T-helper 2 cell treated with Interferon-gamma antibody and Interleukin-4, amounts not matched to agents 5 μg/mL and 100 μg/mL, for 36 hours (primary cell): ENCODE results near the gene MYLK2.
"Not testable (repeated sequence)": the region's sequence is repeated elsewhere in the genome, so short reads cannot be mapped to it uniquely, and the experiment has no call there.

Source experiments
- DNase-seq: peaks from one replicate; pipeline ENCODE4 v3.0.0; 2021; ENCODE audit warnings: low spot score
- H3K27ac Mint-ChIP-seq: one replicate; pipeline ENCODE4 v1.8.0; 2021; ENCODE audit warnings: mild to moderate bottlenecking, mixed read lengths
- H3K27me3 Mint-ChIP-seq: one replicate; pipeline ENCODE4 v1.8.0; 2021; ENCODE audit warnings: low read depth, mixed read lengths
- H3K36me3 Mint-ChIP-seq: one replicate; pipeline ENCODE4 v1.8.0; 2021; ENCODE audit warnings: low read depth, mixed read lengths
- H3K4me1 Mint-ChIP-seq: one replicate; pipeline ENCODE4 v1.8.0; 2021; ENCODE audit warnings: low read depth, mixed read lengths
- H3K4me3 Mint-ChIP-seq: one replicate; pipeline ENCODE4 v1.8.0; 2022; ENCODE audit warnings: mild to moderate bottlenecking, moderate library complexity, mixed read lengths
- H3K9me3 Mint-ChIP-seq: one replicate; pipeline ENCODE4 v1.8.0; 2021; ENCODE audit warnings: mixed read lengths

The MYLK2 gene

DNA sequence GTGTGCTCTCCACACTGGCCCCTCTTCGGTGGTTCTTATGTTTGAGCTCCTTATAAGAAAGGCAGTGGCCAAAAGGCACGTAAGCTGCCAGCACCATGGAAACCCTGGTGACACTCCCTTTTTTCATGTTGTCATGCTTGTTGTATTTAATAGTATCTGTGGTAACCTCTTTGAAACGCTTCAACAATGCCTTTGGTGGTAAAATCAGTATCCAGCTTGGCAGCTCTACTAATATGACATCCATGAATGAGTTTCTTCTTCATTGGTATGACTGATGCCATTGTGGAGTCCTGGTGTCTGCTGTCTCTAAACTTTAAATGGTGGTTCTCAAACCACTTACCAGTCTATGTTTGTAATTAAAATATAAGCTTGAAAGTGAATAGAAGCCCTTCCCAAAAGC, 10.7 kb upstream of the MYLK2 start:
- H3K4me1 Mint-ChIP-seq = peaks cover 7% of the 10 kb centered on the region
- H3K9me3 Mint-ChIP-seq = no peaks in the 10 kb centered on the region
- peaks cover 23% of the 10 kb centered on the region for H3K36me3 Mint-ChIP-seq
- H3K4me3 Mint-ChIP-seq = no peak overlapping the region
- DNase-seq = no peak
- no peaks in the 10 kb centered on the region for H3K27me3 Mint-ChIP-seq
- no peak overlapping the region for H3K27ac Mint-ChIP-seq

DNA sequence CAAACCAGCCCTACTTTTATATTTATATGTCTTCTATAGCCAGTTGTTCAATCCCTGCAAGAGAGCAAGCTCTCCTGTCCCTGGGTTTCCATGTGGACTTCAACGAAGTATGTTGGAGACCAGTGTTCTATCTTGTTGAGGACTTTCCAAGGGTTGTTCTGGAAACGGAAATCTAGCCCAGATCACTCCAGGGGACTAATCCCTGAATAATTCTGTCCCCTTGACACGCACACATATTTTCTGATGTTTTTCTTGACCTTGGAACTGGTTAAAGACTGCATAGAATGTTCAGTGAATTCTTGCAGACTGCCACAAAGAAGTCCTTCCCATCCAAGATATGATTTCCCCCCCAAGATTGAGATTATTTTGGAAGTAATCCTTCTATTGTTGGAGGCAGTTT, 9.5 kb upstream of the MYLK2 start:
- DNase-seq = no peak
- Mint-ChIP-seq H3K27me3 (no peaks in the 10 kb centered on the region), H3K27ac (no peak overlapping the region), H3K4me1 (no peaks in the 10 kb centered on the region), H3K36me3 (peaks cover 14% of the 10 kb centered on the region), H3K4me3 (no peak overlapping the region), H3K9me3 (no peaks in the 10 kb centered on the region)

DNA sequence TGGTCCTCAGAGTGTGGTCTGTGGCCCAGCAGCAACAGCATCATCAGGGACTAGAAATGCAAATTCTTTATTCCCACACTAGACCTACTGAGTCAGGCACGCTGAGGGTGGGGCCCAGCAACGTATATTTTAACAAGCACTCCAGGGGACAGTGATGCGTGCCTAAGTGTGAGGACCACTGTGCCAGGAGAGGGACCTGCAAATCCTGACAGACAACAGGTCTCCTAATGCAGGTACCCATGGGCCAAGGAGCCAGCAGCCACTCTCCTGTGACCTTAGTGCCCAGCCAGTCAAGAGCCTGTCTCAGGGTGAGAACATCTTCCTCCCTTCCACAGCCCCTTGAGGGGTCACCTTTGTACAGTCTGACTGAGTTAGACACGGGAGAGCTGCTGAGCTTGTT, 8.0 kb upstream of the MYLK2 start:
- Mint-ChIP-seq H3K27ac (no peak overlapping the region), H3K36me3 (peaks cover 8% of the 10 kb centered on the region), H3K9me3 (no peaks in the 10 kb centered on the region), H3K4me3 (no peak overlapping the region), H3K4me1 (no peaks in the 10 kb centered on the region), H3K27me3 (no peaks in the 10 kb centered on the region)
- DNase-seq = no peak

DNA sequence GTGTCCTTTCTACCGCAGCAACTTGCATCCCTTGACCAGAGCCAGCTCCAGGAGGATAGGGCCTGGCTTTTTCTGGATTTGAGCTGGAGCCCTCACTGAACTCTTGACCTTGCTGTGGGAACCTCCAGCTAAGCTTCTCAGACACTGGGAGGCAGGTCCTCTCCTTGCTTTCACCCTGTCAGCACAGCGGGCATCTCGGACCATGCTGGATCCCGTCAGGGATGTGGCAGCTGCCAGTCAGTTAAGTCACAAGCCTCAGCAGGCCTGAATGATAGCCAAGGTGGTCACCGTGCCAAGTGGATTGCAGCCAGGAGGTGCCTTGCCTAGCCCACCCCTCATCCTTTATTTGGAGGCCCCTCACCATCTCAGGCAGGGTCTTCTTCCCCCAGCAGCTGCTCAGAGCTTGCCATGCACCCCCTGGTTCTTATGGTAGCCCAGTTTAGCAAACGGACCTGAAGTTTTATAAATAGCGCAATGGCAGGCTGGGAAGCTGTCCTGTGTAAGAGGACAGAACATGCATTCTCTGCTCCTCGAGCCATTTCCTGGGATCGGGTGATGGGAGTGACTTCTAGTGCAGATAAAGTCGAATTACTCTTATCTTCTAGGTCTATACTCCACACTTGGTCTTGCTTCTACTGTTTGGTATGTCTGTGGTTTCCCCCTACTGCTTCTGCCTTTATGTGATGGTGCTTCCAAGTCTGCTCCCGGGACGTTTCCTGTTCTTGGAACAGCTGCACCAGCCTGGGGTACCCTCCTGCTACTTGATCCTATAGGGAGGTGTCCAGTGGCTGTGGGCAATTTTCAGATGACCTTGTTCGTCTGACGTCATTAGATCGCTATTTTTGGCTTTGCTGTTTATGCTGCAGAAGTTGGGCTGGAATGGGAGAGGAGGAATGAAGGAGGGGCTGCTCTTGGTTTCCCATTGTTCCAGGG, 7.1 kb upstream of the MYLK2 start:
- Mint-ChIP-seq H3K27me3 (no peaks in the 10 kb centered on the region), H3K9me3 (no peaks in the 10 kb centered on the region), H3K4me3 (no peak overlapping the region), H3K4me1 (no peaks in the 10 kb centered on the region), H3K27ac (no peak overlapping the region), H3K36me3 (peaks cover 3% of the 10 kb centered on the region)
- no peak for DNase-seq

DNA sequence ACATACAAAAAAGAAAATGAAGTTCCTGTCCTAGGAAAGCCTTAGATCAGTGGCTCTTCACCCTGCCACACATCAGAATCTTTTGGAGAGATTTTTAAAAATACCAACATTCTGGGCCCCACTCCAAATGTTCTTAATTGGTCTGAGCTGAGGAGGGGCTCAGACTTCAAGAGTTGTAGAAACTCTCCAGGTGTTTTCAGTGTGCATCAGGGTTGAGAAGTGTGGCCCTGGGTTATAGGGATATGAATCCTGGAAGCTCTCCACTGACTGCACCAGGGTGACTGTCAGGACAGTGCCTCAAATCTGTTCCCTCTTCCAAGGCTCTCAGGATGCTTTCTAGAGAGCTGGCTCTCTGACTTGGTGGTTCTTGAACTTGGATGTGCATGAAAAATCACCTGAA, 5.5 kb upstream of the MYLK2 start:
- H3K27me3 Mint-ChIP-seq = no peaks in the 10 kb centered on the region
- H3K4me1 Mint-ChIP-seq = no peaks in the 10 kb centered on the region
- H3K36me3 Mint-ChIP-seq = no peaks in the 10 kb centered on the region
- H3K4me3 Mint-ChIP-seq = no peak overlapping the region
- no peak for DNase-seq
- H3K27ac Mint-ChIP-seq = no peak overlapping the region
- H3K9me3 Mint-ChIP-seq = no peaks in the 10 kb centered on the region

DNA sequence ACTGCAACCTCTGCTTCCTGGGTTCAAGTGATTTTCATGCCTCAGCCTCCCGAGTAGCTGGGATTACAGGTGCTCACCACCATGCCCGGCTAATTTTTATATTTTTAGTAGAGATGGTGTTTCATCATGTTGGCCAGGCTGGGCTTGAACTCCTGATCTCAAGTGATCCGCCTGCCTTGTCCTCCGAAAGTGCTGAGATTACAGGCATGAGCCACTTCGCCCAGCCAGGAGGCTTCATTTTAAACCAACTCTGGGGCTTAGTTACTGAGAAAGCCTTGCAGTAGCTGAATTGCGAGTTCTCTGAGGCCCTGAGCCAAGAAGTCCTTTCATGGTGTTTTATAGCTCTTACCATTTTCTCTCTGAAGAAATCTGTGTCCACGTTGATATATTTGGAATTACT, 5.0 kb upstream of the MYLK2 start:
- DNase-seq, H3K36me3 Mint-ChIP-seq, H3K9me3 Mint-ChIP-seq, H3K27ac Mint-ChIP-seq, H3K4me3 Mint-ChIP-seq, H3K27me3 Mint-ChIP-seq, H3K4me1 Mint-ChIP-seq: not testable (repeated sequence)

DNA sequence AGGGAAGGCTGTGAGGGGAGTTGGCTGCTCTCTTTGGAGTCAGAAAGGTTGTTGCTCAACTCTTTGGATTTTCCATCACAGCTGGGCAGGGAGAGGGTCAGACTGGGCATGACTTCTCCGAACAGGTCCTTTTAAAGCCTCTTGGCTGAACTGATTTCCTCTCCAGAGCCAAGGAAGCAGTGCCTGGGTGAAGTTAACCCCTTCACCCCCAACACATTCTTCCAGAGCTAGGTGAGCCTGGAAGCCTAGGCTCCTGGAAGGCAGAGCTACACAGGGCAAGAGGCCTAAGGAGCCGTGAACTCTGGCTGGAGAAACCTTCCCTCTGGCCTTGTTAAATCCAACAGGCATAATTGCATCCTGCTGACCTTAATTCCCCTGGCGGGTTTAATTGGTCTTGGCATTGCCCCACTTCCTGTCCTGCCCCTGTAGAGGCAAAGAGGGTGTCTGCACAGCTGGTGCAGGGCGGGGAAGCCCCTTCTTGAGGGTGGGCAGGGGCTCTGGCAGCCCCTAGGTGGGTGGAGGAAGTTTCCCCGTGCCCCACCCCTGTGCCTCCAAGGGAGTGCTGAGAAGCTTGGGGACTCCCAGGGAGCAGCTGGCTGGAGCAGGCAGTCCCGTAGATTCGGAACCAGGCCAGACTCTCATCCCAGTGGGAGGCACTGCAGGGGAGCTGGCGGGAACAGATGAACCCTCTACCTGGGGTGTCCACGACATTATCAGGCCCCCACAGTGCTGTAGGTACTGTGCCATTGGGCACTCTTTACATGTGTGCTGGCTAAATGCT, 3.6 kb upstream of the MYLK2 start:
- no peak for DNase-seq
- no peaks in the 10 kb centered on the region for H3K9me3 Mint-ChIP-seq
- H3K4me1 Mint-ChIP-seq = no peaks in the 10 kb centered on the region
- H3K27me3 Mint-ChIP-seq = no peaks in the 10 kb centered on the region
- no peak overlapping the region for H3K4me3 Mint-ChIP-seq
- no peak overlapping the region for H3K27ac Mint-ChIP-seq
- no peaks in the 10 kb centered on the region for H3K36me3 Mint-ChIP-seq

DNA sequence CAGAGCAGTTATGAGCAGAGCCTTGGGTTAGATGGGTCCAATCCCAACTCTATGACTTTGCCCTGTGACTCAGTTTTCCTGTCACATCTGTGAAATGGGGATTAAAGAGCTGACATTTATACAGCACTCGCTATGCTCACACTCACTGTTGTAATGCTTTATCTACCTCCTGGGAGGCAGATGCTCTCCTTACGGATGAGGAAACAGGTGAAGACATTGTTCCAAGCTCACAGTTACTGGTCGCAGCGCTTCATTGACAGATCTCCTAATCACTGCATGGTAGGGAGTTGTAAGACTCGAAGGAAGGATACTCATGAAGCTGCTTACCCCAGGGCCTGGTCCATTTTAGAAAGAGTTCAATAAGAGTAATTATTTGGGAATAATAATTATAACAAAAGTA, 2.9 kb upstream of the MYLK2 start:
- no peak overlapping the region for H3K4me3 Mint-ChIP-seq

DNA sequence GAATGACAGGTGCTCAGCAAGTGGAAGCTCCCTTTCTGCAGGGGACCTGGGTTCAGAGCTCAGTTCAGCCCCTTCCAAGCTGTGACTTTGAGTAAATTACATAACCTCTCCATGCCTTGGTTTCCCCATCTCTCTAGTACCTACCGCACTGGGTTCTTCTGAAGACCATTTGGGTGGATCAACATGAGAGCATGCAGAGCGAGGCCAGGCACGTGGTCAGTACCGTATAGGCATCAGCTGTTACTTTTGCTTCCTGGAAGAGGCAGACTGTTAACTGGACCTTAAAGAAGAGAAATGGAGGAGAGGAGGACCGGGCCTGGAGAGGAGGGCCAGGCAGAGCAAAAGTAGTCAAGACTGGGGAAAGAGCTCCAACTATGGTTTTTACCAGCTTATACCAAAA, 1.7 kb upstream of the MYLK2 start:
- Mint-ChIP-seq H3K36me3 (no peaks in the 10 kb centered on the region), H3K27ac (no peak overlapping the region), H3K4me3 (no peak overlapping the region), H3K27me3 (no peaks in the 10 kb centered on the region), H3K9me3 (no peaks in the 10 kb centered on the region), H3K4me1 (no peaks in the 10 kb centered on the region)
- DNase-seq = no peak

More for the DNA sequence above, 2.9 kb upstream of the MYLK2 start:
- Mint-ChIP-seq H3K27ac (no peak overlapping the region), H3K9me3 (no peaks in the 10 kb centered on the region), H3K27me3 (no peaks in the 10 kb centered on the region), H3K4me1 (no peaks in the 10 kb centered on the region), H3K36me3 (no peaks in the 10 kb centered on the region)
- DNase-seq = no peak

DNA sequence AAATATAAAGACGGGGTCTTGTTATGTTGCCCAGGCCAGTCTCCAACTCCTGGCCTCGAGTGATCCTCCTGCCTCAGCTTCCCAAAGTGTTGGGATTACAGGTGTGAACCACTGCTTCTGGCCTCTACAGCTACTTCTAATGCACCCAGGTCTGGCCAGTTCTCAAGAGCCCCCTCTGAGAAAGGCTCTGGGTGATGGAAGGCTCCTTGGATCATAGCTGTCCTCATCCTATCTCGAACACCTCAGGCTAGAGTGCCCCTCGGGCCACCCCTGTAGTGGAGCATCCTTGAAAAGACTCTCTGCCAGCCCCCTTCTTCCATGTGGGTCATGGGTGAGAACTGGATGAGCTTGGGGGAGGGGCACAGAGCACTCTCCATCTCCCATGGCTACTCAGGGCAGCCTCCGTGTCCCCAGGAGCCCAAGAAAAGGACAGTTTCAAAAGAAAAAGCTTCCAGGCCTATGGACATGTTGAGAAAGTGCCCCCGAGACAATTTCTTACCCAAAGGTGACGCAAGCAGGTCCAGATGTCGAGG, 714 bp upstream of the MYLK2 start:
- Mint-ChIP-seq H3K27me3 (no peaks in the 10 kb centered on the region), H3K4me3 (no peak overlapping the region), H3K27ac (no peak overlapping the region), H3K36me3 (no peaks in the 10 kb centered on the region), H3K4me1 (no peaks in the 10 kb centered on the region), H3K9me3 (no peaks in the 10 kb centered on the region)
- no peak for DNase-seq

DNA sequence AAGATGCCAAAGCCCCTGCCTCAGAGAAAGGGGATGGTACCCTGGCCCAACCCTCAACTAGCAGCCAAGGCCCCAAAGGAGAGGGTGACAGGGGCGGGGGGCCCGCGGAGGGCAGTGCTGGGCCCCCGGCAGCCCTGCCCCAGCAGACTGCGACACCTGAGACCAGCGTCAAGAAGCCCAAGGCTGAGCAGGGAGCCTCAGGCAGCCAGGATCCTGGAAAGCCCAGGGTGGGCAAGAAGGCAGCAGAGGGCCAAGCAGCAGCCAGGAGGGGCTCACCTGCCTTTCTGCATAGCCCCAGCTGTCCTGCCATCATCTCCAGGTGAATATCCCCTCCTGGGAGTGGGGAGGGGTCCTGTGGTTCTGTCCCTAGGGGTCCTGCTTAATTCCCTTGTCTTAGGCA, 1.1 kb downstream of the MYLK2 start:
- H3K9me3 Mint-ChIP-seq = no peaks in the 10 kb centered on the region
- no peaks in the 10 kb centered on the region for H3K36me3 Mint-ChIP-seq
- no peak for DNase-seq
- no peaks in the 10 kb centered on the region for H3K27me3 Mint-ChIP-seq
- H3K4me3 Mint-ChIP-seq = no peak overlapping the region
- H3K27ac Mint-ChIP-seq = no peak overlapping the region
- no peaks in the 10 kb centered on the region for H3K4me1 Mint-ChIP-seq

DNA sequence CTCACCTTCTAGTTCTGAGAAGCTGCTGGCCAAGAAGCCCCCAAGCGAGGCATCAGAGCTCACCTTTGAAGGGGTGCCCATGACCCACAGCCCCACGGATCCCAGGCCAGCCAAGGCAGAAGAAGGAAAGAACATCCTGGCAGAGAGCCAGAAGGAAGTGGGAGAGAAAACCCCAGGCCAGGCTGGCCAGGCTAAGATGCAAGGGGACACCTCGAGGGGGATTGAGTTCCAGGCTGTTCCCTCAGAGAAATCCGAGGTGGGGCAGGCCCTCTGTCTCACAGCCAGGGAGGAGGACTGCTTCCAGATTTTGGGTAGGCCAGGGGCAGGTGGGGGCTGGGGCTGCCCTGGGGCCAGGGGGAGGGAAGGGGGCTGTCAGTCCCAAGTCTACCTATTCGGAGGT, 2.3 kb downstream of the MYLK2 start:
- no peaks in the 10 kb centered on the region for H3K9me3 Mint-ChIP-seq
- H3K36me3 Mint-ChIP-seq = no peaks in the 10 kb centered on the region
- H3K27me3 Mint-ChIP-seq = no peaks in the 10 kb centered on the region
- no peaks in the 10 kb centered on the region for H3K4me1 Mint-ChIP-seq
- no peak overlapping the region for H3K27ac Mint-ChIP-seq
- no peak for DNase-seq
- H3K4me3 Mint-ChIP-seq = no peak overlapping the region

DNA sequence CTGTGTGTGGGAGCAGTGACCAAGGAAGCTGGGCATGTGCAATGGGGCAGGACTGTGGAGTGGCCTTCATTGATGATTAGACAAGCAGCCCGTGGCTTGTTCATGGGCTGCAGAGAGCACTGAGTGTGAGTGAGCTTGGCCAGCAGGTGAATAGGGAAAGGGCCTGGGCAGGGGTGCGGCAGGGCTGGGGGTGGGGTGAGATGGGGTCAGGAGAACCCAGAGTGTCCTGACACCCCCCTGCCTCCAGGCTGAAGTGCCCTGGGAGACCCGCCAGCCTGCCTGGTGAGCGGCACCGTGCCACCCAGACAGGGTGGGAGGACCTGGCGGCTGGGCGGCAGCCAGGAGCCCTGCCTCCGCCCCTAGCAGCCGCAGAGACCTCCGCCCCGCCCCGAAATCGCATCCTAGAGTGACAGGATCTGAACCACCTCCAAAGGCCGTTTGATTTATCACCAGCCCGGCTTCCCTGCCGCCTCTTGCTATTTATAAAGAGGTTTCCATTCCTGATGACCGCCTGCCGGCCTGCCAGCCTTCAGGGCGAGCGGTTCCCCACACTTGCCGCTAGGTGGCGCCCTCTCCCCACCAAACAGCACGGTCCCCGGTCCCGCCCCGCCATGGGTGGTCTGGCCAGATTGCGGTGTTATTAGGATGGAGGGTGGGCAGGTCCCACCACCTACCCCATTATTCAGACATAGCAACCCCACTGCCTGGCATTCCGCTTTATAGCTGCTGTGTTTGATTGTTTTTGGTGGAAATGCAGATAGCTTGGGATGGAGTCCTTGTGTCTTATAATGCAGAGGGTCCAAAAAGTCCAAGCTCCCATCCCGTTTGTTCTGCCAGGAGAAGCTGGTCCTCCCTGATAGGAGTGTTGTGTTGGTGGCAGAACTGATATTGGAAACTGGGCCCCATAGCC, 3.5 kb downstream of the MYLK2 start:
- Mint-ChIP-seq H3K27ac (no peak overlapping the region), H3K36me3 (no peaks in the 10 kb centered on the region), H3K4me1 (no peaks in the 10 kb centered on the region), H3K9me3 (no peaks in the 10 kb centered on the region), H3K4me3 (no peak overlapping the region), H3K27me3 (no peaks in the 10 kb centered on the region)
- peak; percentile 57 for DNase-seq
